AG09319 (cell line): ENCODE measurements around the gene CIC.

ENCODE experiments used
- DNase-seq: peaks from one replicate; pipeline ENCODE4 v3.0.0-alpha.2; 2010; ENCODE audit warnings: low read depth; ENCODE audit errors: extremely low read depth
- TF ChIP-seq, protein P1 (sequence below): IDR thresholded peaks from 2 replicates; pipeline ENCODE4 v1.5.1; 2011; ENCODE audit warnings: low read depth, mild to moderate bottlenecking, inconsistent platforms, low read length, moderate library complexity

CIC gene

DNA sequence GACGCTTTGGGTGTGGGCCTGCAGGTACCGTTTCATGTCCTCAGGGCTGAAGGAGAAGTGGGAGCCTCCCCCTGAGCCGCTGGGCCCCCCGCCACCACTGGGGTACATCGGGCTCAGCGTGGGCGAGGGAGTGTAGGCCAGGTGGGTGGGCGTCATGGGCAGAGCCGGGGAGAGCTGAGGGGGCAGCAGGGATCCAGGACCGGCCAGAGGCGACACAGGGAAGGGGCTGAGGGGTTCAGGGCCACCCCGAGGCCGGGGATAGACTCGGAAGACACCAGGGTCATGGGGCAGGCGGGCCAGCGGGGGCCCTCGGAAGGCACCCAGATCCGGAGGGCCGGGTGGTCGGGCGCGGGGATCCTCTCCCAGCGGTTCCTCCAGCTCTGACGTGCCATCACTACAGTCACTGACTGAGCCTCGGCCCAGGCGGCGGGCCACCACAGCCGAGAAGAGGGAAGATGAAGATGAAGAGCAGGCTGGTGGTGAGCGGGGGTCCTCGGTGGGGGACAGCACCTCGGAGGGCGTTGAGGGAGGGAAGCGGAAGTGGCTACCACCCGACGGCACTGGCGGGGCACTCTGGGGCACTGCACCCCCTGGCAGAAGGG, 19.8 kb upstream of the CIC start:
- TF ChIP-seq, protein P1, sequence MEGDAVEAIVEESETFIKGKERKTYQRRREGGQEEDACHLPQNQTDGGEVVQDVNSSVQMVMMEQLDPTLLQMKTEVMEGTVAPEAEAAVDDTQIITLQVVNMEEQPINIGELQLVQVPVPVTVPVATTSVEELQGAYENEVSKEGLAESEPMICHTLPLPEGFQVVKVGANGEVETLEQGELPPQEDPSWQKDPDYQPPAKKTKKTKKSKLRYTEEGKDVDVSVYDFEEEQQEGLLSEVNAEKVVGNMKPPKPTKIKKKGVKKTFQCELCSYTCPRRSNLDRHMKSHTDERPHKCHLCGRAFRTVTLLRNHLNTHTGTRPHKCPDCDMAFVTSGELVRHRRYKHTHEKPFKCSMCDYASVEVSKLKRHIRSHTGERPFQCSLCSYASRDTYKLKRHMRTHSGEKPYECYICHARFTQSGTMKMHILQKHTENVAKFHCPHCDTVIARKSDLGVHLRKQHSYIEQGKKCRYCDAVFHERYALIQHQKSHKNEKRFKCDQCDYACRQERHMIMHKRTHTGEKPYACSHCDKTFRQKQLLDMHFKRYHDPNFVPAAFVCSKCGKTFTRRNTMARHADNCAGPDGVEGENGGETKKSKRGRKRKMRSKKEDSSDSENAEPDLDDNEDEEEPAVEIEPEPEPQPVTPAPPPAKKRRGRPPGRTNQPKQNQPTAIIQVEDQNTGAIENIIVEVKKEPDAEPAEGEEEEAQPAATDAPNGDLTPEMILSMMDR: no peak

DNA sequence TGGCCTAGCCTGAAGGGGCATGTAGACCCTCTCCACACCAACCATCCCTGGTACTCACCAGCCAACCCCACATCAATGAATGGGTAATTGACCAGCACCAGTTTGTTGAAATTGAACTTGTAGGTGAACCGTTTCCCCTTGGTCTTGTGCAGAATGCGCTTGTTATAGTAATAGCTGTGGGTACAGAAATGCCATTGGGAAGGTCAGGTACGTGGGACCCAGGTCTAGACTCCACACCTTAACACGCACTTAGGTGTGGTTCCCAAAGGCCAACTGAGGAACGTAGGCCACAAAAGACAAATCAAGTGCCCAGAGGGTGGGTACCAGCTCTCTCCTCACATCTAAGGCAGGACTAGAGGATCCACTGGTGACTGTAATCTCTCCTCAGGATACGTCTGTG, 19.3 kb upstream of the CIC start:
- TF ChIP-seq, protein P1: no peak
- DNase-seq: no peak

More for the DNA sequence above, 19.8 kb upstream of the CIC start:
- no peak for DNase-seq

DNA sequence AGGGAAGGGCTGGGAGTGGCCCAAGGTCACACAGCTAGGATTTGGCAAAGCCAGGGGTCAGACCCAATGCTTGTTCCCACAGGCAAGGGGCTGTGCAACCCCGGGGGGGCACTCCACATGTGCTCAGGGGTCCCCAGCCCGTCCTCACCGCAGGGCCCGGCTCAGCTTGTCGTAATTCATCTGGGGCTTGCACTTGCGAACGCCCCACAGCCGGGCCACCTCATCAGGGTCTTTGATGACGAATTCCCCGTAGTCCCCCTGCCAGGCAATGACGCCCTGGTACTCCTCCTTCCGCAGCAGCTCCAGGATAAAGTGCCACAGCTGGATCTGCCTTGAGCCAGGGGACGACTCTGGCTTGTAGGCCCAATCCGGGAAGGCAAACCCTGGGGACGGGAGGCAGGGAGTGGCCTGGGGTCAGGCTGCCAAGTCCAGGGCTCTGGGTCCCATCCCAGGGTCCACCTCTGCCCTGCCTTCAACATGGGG, 18.8 kb upstream of the CIC start:
- no peak for DNase-seq
- TF ChIP-seq, protein P1: no peak

DNA sequence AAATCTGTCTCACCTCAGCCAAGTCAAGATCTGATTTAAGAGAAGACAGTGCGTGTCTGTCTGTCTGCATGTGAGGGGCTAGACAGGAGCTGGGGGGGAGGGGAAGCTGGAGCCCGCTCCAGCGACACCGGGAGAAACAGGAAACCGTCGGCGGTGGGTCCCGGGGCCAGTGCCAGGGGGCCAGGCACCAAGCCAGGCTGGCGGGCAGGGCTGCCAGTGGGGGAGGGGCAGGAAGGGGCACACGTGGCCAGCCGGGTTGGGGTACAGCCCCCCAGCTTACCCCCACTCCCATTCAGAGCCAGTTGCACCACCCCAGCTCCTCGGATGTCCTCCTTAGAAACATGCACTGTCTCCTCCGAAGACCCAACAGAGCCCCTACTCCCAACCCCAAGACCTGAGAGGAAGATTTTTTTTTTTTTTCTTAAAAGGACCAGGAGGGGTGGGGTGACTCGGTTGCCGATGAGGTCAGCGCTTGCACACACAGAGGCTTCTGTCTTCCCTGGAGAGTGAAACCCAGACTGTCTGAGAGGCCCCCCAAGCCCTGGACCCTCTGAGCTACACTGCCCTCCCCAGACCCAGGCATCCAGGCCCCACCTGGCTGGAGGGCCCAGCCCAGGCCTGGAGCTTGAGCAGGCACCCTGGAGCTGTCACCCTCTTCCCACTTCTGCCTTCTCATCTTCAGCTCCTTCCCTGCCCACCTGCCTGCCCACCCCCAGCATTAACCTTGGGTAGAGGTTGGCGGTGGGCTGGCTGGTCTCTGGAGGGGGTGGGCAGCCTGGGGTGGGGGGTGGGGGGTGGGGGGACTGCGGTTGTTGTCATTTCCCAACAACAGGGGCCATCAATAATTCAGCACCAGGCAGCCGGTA, 18.2 kb upstream of the CIC start:
- TF ChIP-seq, protein P1: no peak
- no peak for DNase-seq

DNA sequence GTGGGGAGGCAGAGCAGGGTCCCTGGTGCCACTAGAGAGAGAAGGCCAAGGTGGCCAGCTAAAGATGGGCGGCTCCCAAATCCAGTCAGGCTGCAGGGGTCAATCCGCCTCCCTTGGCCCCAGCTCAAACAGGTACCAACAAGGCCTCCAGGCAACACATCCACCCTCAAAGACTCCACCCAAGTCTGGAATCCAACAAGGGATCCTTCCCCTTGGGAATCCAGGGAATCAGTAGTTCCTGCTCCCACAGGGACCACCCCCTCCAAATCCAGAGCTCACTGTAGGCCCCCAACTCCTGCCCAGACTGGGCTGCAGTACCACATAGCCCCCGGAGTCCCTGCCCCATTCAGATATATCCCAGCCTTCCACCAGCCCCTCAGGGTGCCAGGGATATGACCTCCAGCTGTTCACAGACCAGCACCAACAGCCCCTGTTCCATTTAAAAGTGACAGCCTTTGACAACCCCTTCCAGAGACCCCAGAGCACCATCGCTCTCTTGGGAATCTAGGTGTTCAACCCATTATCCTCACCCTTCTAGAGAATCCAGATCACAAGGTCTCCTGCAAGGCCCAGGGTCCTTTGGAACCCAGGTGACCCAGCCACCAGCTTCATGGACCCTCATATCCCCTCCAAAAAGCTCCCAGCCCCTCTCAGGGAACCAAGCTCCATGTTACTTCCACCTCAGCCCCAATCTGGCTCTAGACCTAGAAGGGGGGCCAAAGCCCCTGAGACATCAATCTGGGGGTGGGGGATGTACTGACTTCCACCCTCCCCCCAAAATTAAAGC, 17.3 kb upstream of the CIC start:
- no peak for DNase-seq
- TF ChIP-seq, protein P1: no peak

DNA sequence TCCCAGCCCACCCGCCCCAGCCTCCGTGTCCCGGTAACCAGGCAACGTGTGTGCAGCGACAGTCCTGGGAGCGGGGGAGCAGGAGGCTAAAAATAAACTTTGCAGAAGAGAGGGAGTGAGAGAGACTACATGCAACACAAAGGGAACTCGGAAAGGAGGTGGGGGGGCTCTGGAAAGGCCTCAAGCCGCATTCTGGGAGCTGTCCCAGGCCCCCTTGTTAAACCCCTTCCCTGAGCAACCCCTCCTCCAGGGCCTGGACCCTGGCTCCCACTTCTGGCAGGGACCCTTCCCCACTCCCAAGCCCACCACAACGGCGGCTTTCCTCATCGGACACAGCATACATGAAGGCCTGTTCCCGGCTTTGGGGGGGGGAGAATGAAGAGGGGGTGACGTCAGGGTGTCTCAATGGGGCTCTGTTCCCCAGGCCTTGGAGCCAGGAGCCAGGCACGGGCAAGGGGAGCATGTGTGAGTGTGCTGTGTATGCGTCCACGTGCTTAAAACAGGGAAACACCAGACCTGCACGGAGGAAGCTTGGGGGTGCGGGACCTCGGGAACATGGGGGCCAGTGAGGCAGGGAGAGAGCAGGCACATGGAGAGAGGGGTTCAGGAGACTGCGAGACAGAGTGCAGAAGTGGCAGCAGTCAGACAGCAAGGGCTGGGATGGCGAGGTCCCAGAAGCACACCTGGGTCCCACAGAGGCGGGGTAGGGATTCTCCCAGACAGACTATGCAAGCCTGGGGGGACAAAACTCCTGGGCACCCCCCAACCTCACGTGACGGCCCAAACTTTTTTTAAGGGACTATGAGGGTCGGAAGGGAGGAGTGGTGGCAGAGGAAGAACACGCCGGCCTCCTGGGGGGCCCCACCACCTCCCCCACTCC, 16.4 kb upstream of the CIC start:
- TF ChIP-seq, protein P1: no peak
- no peak for DNase-seq
